Liver (tissue), 9 donors: ENCODE data around the gene ADGRG2. TPM values are rescaled to one million over a fixed set of nuclear protein-coding genes. Genes with fewer than 3 reads are reported as not detected.
A peak's percentile ranks its signal among the peaks of the same experiment; 100 is the strongest.

ENCODE experiments used
- DNase-seq: peaks from one replicate; pipeline ENCODE4 v3.0.0-alpha.2; 2017; ENCODE audit warnings: low spot score
- H3K27ac ChIP-seq, 2 donors: one replicate each; pipeline ENCODE4 v1.7.0; 2013; ENCODE audit warnings: inconsistent platforms in 2 of 2, low read length in 2 of 2, control low read depth in 1 of 2, low read depth in 1 of 2, mild to moderate bottlenecking in 1 of 2
- H3K27me3 ChIP-seq, 4 donors: one replicate each; pipeline versions ENCODE4 v1.6.1 to v1.7.0; 2013; ENCODE audit warnings: low read length in 3 of 4, inconsistent platforms in 1 of 4, mild to moderate bottlenecking in 1 of 4, moderate library complexity in 1 of 4; ENCODE audit not compliant: control insufficient read depth in 4 of 4, insufficient read depth in 4 of 4
- H3K36me3 ChIP-seq, 4 donors: one replicate each; pipeline versions ENCODE4 v1.6.1 to v1.7.0; 2013; ENCODE audit warnings: low read length in 3 of 4, mild to moderate bottlenecking in 3 of 4, low read depth in 1 of 4, moderate library complexity in 1 of 4; ENCODE audit not compliant: control insufficient read depth in 4 of 4, insufficient read depth in 3 of 4
- H3K4me1 ChIP-seq, 4 donors: one replicate each; pipeline versions ENCODE4 v1.6.1 to v1.7.0; 2013; ENCODE audit warnings: low read length in 3 of 4, mild to moderate bottlenecking in 3 of 4, moderate library complexity in 1 of 4; ENCODE audit not compliant: control insufficient read depth in 4 of 4, insufficient read depth in 4 of 4
- H3K4me3 ChIP-seq, 3 donors: one replicate each; pipeline versions ENCODE4 v1.6.1 to v1.7.0; 2013; ENCODE audit warnings: low read length in 3 of 3, control low read depth in 1 of 3, low read depth in 1 of 3, mild to moderate bottlenecking in 1 of 3
- H3K9ac ChIP-seq, 2 donors: one replicate each; pipeline ENCODE4 v1.7.0; 2013; ENCODE audit warnings: low read length in 2 of 2, mild to moderate bottlenecking in 2 of 2, moderate library complexity in 2 of 2, control low read depth in 1 of 2, low read depth in 1 of 2
- H3K9me3 ChIP-seq, 4 donors: one replicate each; pipeline versions ENCODE4 v1.6.1 to v1.7.0; 2013; ENCODE audit warnings: low read length in 3 of 4; ENCODE audit not compliant: control insufficient read depth in 4 of 4
- EGR1 ChIP-seq, 2 donors: IDR thresholded peaks; 2 replicates each; pipeline ENCODE4 v1.6.1; 2016 to 2018; ENCODE audit warnings: antibody characterized with exemption in 2 of 2, low read depth in 2 of 2
- FOXA1 ChIP-seq: IDR thresholded peaks from 2 replicates; pipeline ENCODE4 v1.6.1; 2016; ENCODE audit warnings: antibody characterized with exemption
- FOXA2 ChIP-seq: IDR thresholded peaks from 2 replicates; pipeline ENCODE4 v1.6.1; 2016; ENCODE audit warnings: antibody characterized with exemption
- GABPA ChIP-seq, 2 donors: IDR thresholded peaks in 1 of 2; conservative IDR thresholded peaks in 1 of 2; 2 replicates each; pipeline ENCODE4 v1.6.1; 2016; ENCODE audit warnings: antibody characterized with exemption in 2 of 2, mild to moderate bottlenecking in 1 of 2, moderate library complexity in 1 of 2
- HNF4A ChIP-seq, 2 donors: conservative IDR thresholded peaks; 2 replicates each; pipeline ENCODE4 v1.6.1; 2016; ENCODE audit warnings: antibody characterized with exemption in 2 of 2, mild to moderate bottlenecking in 2 of 2
- HNF4G ChIP-seq: IDR thresholded peaks from 2 replicates; pipeline ENCODE4 v1.6.1; 2016; ENCODE audit warnings: antibody characterized with exemption
- JUND ChIP-seq, 2 donors: IDR thresholded peaks; 2 replicates each; pipeline ENCODE4 v1.6.1; 2016; ENCODE audit warnings: antibody characterized with exemption in 2 of 2
- NR2F2 ChIP-seq: IDR thresholded peaks from 2 replicates; pipeline ENCODE4 v1.6.1; 2016; ENCODE audit warnings: antibody characterized with exemption
- RAD21 ChIP-seq, 2 donors: IDR thresholded peaks; 2 replicates each; pipeline ENCODE4 v1.6.1; 2016; ENCODE audit warnings: antibody characterized with exemption in 2 of 2, mild to moderate bottlenecking in 2 of 2
- RXRA ChIP-seq, 2 donors: IDR thresholded peaks; 2 replicates each; pipeline ENCODE4 v1.6.1; 2017 to 2018; ENCODE audit warnings: antibody characterized with exemption in 2 of 2, mild to moderate bottlenecking in 1 of 2
- SP1 ChIP-seq: IDR thresholded peaks from 2 replicates; pipeline ENCODE4 v1.6.1; 2018; ENCODE audit warnings: antibody characterized with exemption, mild to moderate bottlenecking
- TAF1 ChIP-seq: conservative IDR thresholded peaks from 2 replicates; pipeline ENCODE4 v1.6.1; 2016; ENCODE audit warnings: antibody characterized with exemption, mild to moderate bottlenecking
- YY1 ChIP-seq: IDR thresholded peaks from 2 replicates; pipeline ENCODE4 v1.6.1; 2016; ENCODE audit warnings: antibody characterized with exemption, mild to moderate bottlenecking
- WGBS: extraction: QIAGEN DNeasy Blood & Tissue Kit; methylation state at CpG from one replicate; pipeline ENCODE4 v1.1.7; 2013; 5-methylcytosine and 5-hydroxymethylcytosine counted together
- polyA plus RNA-seq, 2 donors: library from polyadenylated mRNA; stranded (reverse) in 1 of 2; unstranded in 1 of 2; fragments of 200-250 nt in 1 of 2; fragments of >200 nt in 1 of 2; fragmentation: Nextera tagmentation in 1 of 2; extraction: Ambion mirVana in 1 of 2; gene quantifications; one replicate each; pipeline versions ENCODE4 v1.2.1 to v1.2.3, GENCODE V29; 2013 to 2015
- total RNA-seq, 2 donors: library from RNA; depleted of rRNA; stranded (reverse); fragments of >200 nt; gene quantifications; one replicate each; pipeline ENCODE4 v1.2.3, GENCODE V29; 2014
- TF ChIP-seq, protein P1 (sequence below): fragments of 150-350 bp; IDR thresholded peaks from 2 replicates; pipeline ENCODE4 v1.5.1; 2017; ENCODE audit warnings: improper control_type of control experiment, low read depth, low read length; ENCODE audit not compliant: missing input control
- TF ChIP-seq, protein P2 (sequence below): IDR thresholded peaks from 2 replicates; pipeline ENCODE4 v1.6.1; 2016; ENCODE audit warnings: antibody characterized with exemption
- TF ChIP-seq, protein P3 (sequence below): IDR thresholded peaks from 2 replicates; pipeline ENCODE4 v1.6.1; 2016; ENCODE audit warnings: antibody characterized with exemption, mild to moderate bottlenecking
- TF ChIP-seq, protein P4 (sequence below): IDR thresholded peaks from 2 replicates; pipeline ENCODE4 v1.6.1; 2016; ENCODE audit warnings: antibody characterized with exemption
- TF ChIP-seq, protein P5 (sequence below): IDR thresholded peaks from 2 replicates; pipeline ENCODE4 v1.6.1; 2016; ENCODE audit warnings: antibody characterized with exemption
- donor health status: healthy.
- donor health status: healthy.
- donor health status: healthy.
- donor health status: healthy.
- donor health status: healthy.

ADGRG2 gene
- total and polyA plus RNA-seq, 4 donors = 0.08 to 0.45 (median 0.24) TPM; not detected in 1

DNA sequence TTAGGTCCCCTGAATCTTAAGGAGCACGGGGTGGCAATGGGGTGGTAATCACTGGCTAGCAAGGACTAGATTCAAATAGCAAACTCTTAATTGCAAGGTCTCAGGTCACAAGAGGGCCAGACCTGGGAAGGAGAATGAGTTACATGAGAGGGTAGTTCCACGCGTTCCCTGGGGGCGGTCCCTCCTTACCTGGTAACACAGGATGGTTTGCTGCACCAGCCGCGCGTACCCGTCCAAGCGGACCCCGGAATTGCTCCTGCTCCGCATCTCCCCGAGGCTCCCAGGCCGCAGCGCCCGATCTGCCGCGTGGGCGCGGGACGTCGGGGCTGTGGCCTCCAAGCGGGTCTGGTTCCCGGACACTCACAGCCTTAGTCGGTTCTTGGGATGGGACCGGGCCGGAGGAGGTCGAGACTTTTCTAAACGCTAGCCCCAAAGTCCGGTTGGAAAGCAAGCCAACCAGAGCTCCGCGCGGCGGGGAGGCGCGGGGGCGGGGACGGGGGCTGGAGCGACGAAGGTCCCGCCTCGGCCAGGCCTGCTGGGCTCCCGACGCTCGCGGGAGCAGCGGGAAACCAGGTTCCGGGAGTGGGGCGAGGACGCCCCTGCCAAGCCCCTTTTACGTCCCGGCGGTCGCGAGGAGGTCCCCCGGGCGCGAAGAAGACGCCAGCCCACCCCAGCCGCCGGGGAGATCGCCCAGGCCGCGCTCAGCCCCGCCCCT is 138.4 kb downstream of the ADGRG2 start, which contains the start of gene PHKA2:
PHKA2 (minus strand) TSS at position 449 of the 715 bp plus-strand sequence; CDS start at position 267, 182 bp downstream.
- Histone ChIP-seq H3K27me3 (no peaks in the 10 kb centered on the region), H3K9me3 (no peaks in the 10 kb centered on the region), H3K27ac (peak within 1 kb of the TSS; percentile 91 to 93), H3K4me1 (peaks cover 0 to 16% (median 8%) of the 10 kb centered on the region in 4 donors), H3K9ac (peak within 1 kb of the TSS; percentile 71 to 75), H3K4me3 (peak within 1 kb of the TSS; percentile 83 to 92 (median 85)), H3K36me3 (peaks cover 0 to 4% (median 0%) of the 10 kb centered on the region in 4 donors)
- WGBS = under 1% methylated on average over 64 of the region's 64 CpGs
- no peak for TF ChIP-seq RXRA (IDR thresholded peaks at IDR 0.05)
- TF ChIP-seq FOXA2 = no peak
- no peak for TF ChIP-seq HNF4G
- TF ChIP-seq NR2F2 = no peak
- no peak for TF ChIP-seq FOXA1
- peak; percentile 67 for DNase-seq

DNA sequence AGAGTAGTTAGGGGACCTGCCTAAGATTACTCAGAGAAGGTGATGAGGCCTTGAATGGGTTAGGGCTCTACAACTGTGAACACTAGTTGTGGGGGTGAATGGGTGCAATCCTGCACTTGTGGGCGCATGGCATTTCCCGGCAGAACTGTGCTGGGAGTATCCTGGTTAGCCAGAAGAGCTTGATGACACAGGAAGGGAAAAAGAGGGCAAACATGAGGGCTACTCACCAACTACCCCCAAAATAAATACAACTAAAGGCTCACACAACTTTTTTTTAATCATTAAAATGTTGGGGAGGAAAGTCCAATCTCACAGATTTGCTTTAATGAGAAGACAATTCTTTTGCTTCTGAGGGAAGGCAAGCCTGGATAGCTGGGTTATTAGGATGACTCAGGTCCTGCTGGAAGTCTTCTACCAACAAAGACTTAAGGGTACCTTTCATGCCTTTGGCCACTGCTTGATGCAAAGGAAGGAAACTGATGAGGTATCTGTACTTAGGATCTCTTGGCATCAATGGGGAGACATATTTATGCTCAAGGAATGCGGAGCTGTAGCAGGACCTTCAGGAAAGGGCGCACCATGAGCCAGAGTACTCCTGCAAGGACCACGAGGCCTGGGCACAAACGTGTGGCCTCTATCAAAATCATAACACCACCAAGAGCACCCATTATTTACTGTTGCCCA is 141.0 kb downstream of the ADGRG2 start:
- Histone ChIP-seq H3K4me1 (peaks cover 0 to 16% (median 9%) of the 10 kb centered on the region in 4 donors), H3K9ac (peak overlapping the region in 1 of 2 donors; percentile 16)
- 35% methylated on average over 6 of the region's 6 CpGs for WGBS

More for the DNA sequence above, 141.0 kb downstream of the ADGRG2 start:
- Histone ChIP-seq H3K36me3 (no peaks in the 10 kb centered on the region), H3K27me3 (no peaks in the 10 kb centered on the region), H3K27ac (peak overlapping the region; percentile 75 to 86), H3K9me3 (no peaks in the 10 kb centered on the region), H3K4me3 (peak overlapping the region in 2 of 3 donors; percentile 85 to 92)
- no peak for DNase-seq
- TF ChIP-seq YY1 (peak; percentile 14), FOXA1 (peak; percentile 41), RAD21 (IDR thresholded peaks at IDR 0.05) (peak in 1 of 2 donors; percentile 25), GABPA (IDR thresholded peaks at IDR 0.05 in 1 of 2, conservative IDR thresholded peaks at IDR 0.05 in 1 of 2) (peak in 1 of 2 donors; percentile 42), SP1 (peak; percentile 89), HNF4A (conservative IDR thresholded peaks at IDR 0.05) (peak; percentile 72 to 82), RXRA (IDR thresholded peaks at IDR 0.05) (peak; percentile 58 to 77), NR2F2 (no peak), JUND (IDR thresholded peaks at IDR 0.05) (peak in 1 of 2 donors; percentile 18), TAF1 (no peak), FOXA2 (peak; percentile 44), EGR1 (IDR thresholded peaks at IDR 0.05; ENCODE audit: low read depth in 2 of 2) (no peak), HNF4G (peak; percentile 63)
- TF ChIP-seq, protein P1, sequence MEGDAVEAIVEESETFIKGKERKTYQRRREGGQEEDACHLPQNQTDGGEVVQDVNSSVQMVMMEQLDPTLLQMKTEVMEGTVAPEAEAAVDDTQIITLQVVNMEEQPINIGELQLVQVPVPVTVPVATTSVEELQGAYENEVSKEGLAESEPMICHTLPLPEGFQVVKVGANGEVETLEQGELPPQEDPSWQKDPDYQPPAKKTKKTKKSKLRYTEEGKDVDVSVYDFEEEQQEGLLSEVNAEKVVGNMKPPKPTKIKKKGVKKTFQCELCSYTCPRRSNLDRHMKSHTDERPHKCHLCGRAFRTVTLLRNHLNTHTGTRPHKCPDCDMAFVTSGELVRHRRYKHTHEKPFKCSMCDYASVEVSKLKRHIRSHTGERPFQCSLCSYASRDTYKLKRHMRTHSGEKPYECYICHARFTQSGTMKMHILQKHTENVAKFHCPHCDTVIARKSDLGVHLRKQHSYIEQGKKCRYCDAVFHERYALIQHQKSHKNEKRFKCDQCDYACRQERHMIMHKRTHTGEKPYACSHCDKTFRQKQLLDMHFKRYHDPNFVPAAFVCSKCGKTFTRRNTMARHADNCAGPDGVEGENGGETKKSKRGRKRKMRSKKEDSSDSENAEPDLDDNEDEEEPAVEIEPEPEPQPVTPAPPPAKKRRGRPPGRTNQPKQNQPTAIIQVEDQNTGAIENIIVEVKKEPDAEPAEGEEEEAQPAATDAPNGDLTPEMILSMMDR = no peak
- TF ChIP-seq, protein P2, sequence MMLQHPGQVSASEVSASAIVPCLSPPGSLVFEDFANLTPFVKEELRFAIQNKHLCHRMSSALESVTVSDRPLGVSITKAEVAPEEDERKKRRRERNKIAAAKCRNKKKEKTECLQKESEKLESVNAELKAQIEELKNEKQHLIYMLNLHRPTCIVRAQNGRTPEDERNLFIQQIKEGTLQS = no peak
- TF ChIP-seq, protein P3, sequence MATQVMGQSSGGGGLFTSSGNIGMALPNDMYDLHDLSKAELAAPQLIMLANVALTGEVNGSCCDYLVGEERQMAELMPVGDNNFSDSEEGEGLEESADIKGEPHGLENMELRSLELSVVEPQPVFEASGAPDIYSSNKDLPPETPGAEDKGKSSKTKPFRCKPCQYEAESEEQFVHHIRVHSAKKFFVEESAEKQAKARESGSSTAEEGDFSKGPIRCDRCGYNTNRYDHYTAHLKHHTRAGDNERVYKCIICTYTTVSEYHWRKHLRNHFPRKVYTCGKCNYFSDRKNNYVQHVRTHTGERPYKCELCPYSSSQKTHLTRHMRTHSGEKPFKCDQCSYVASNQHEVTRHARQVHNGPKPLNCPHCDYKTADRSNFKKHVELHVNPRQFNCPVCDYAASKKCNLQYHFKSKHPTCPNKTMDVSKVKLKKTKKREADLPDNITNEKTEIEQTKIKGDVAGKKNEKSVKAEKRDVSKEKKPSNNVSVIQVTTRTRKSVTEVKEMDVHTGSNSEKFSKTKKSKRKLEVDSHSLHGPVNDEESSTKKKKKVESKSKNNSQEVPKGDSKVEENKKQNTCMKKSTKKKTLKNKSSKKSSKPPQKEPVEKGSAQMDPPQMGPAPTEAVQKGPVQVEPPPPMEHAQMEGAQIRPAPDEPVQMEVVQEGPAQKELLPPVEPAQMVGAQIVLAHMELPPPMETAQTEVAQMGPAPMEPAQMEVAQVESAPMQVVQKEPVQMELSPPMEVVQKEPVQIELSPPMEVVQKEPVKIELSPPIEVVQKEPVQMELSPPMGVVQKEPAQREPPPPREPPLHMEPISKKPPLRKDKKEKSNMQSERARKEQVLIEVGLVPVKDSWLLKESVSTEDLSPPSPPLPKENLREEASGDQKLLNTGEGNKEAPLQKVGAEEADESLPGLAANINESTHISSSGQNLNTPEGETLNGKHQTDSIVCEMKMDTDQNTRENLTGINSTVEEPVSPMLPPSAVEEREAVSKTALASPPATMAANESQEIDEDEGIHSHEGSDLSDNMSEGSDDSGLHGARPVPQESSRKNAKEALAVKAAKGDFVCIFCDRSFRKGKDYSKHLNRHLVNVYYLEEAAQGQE = peak; percentile 12
- TF ChIP-seq, protein P4, sequence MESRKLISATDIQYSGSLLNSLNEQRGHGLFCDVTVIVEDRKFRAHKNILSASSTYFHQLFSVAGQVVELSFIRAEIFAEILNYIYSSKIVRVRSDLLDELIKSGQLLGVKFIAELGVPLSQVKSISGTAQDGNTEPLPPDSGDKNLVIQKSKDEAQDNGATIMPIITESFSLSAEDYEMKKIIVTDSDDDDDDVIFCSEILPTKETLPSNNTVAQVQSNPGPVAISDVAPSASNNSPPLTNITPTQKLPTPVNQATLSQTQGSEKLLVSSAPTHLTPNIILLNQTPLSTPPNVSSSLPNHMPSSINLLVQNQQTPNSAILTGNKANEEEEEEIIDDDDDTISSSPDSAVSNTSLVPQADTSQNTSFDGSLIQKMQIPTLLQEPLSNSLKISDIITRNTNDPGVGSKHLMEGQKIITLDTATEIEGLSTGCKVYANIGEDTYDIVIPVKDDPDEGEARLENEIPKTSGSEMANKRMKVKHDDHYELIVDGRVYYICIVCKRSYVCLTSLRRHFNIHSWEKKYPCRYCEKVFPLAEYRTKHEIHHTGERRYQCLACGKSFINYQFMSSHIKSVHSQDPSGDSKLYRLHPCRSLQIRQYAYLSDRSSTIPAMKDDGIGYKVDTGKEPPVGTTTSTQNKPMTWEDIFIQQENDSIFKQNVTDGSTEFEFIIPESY = peak; percentile 42
- TF ChIP-seq, protein P5, sequence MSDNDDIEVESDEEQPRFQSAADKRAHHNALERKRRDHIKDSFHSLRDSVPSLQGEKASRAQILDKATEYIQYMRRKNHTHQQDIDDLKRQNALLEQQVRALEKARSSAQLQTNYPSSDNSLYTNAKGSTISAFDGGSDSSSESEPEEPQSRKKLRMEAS = peak; percentile 50
